ENCODE measurements around the gene POLG2.
"Not testable (repeated sequence)": the region's sequence is repeated elsewhere in the genome, so short reads cannot be mapped to it uniquely, and the experiment has no call there.

The POLG2 gene

GRCh38 chr17:64480951-64481350, 15.9 kb downstream of the POLG2 start:
- DNase-seq (ENCODE audit: low read depth), result no peak

DNA sequence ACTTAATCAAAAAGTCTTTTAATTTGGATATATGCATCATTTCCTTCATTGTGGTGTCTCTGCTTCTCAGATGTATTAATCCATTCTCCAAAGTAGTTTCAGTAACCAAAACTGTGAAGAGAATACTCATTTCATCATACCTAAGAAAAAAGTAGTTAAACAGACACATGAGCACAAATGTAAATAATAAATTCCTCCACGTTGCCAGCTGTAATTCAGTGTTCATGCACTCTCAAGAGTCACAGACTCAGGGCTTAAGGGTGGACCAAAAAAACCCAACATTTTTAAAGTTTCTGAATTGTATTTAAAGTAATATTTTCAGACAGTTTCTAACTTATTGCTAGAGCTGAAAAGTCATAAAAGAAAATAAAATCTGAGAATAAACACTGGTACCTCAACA, 19.0 kb downstream of the POLG2 start:
- DNase-seq (ENCODE audit: low read depth), result no peak

- DNase-seq (ENCODE audit: low read depth), result no peak
Measured at GRCh38 chr17:64472564-64472963, 24.3 kb downstream of the POLG2 start.

DNA sequence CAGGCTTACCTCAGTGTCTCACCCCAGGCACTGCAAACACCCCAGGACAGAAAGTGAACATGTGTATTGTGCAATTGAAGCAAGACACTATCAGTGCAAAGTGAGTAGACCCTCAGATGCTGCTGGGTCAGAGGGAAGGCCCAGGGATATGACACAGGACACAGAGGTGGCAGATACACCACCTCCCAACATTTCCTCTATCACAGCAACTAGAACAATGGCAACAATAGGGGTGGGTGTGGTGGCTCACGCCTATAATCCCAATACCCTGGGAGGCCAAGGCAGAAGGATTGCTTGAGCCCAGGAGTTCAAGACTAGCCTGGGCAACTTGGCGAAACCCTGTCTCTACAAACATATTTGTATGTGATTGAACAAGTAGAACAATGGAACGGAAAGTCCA, 25.4 kb downstream of the POLG2 start:
- DNase-seq (ENCODE audit: low read depth), result no peak

GRCh38 chr17:64470625-64471024, 26.2 kb downstream of the POLG2 start:
- DNase-seq (ENCODE audit: low read depth), result no peak

GRCh38 chr17:64466834-64467233, 30.0 kb downstream of the POLG2 start:
- DNase-seq (ENCODE audit: low read depth), result not testable (repeated sequence)

DNA sequence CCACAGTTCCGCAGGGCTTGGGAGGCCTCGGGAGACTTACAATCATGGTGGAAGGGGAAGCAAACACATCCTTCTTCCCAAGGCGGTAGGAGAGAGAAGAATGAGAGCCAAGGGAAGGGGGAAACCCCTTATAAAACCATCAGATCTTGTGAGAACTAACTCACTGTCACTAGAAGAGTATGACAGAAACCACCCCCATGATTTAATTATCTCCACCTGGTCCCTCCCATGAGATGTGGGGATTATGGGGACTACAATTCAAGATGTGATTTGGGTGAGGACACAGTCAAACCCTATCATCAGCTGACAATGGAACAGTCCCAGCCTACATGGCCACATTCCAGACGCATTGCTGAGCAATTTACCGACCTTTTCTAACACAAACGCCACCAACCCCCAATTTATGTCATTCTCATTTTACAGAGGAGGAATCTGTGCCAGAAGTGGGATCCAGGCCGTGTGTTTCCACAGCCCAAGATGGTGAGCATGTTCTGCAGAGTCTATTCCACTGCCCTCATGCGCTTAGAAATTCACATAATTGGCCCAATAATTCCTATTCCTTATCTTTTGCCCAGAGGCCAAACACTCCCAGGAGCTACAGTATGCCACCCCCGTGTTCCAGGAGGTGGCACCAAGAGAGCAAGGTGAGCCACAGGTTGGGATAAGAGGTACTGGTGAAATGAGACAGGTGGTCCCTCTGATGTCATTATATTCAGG, 30.7 kb downstream of the POLG2 start:
- DNase-seq (ENCODE audit: low read depth), result no peak

GRCh38 chr17:64461788-64462187, 35.1 kb downstream of the POLG2 start:
- DNase-seq (ENCODE audit: low read depth), result no peak

DNA sequence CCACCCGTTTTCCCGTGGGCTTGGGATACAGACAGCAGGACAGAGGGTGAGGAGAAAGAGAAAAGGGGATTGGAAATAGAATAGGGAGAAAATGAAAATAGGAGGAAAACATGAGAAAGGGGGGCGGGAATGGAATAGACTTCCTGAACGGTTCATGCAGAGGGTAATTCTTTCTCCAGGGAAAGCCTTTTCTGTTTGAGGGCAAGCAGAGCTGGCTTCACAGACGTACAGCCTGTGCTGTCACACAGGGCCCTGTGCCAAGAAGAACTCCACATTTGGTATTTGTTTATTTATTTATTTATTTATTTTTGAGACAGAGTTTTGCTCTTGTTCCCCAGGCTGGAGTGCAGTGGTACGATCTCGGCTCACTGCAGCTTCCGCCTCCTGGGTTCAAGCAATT, 35.9 kb downstream of the POLG2 start:
- no peak for DNase-seq (ENCODE audit: low read depth)

GRCh38 chr17:64459818-64460217, 37.0 kb downstream of the POLG2 start:
- not testable (repeated sequence) for DNase-seq (ENCODE audit: low read depth)

DNA sequence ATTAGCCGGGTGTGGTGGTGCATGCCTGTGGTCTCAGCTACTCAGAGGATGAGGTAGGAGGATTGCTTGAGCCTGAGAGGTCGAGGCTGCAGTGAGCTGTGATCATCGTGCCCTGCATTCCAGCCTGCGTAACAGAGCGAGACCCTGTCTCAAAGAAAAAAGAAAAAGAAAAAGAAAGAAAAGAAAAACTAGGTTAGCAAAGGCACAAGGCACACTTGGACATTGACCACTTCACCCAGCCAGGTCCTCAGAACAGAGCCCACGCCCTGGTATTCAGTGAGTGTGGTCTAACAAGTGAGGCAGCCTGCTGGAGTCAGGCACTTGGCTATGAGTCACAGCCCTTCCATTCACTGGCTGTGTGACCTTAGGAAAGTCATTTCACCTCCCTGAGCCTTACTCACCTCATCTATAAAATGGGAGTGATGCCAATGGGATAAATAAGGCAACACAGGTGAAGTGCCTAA, 37.5 kb downstream of the POLG2 start:
- no peak for DNase-seq (ENCODE audit: low read depth)

DNA sequence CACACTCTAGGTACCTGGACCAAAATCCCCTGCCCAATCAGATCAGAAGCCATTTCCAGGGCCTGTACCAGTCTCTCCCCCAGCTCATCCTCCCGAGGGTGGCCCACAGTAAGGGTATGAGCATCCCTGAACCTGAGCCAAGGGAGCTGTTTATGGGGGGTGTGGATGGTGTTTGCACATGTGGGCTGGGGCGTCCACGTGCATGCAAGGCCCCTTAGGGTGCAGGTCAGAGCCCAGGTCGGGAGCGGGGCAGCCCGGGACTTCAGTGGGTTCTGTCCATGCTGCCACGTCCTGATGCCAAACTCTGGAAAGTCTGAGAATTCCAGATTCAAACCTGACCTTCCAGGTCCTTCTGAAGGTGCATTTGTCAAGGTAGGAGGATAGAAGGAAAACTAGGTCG, 38.1 kb downstream of the POLG2 start:
- no peak for DNase-seq (ENCODE audit: low read depth)

GRCh38 chr17:64457156-64457555, 39.7 kb downstream of the POLG2 start:
- DNase-seq (ENCODE audit: low read depth), result no peak

DNA sequence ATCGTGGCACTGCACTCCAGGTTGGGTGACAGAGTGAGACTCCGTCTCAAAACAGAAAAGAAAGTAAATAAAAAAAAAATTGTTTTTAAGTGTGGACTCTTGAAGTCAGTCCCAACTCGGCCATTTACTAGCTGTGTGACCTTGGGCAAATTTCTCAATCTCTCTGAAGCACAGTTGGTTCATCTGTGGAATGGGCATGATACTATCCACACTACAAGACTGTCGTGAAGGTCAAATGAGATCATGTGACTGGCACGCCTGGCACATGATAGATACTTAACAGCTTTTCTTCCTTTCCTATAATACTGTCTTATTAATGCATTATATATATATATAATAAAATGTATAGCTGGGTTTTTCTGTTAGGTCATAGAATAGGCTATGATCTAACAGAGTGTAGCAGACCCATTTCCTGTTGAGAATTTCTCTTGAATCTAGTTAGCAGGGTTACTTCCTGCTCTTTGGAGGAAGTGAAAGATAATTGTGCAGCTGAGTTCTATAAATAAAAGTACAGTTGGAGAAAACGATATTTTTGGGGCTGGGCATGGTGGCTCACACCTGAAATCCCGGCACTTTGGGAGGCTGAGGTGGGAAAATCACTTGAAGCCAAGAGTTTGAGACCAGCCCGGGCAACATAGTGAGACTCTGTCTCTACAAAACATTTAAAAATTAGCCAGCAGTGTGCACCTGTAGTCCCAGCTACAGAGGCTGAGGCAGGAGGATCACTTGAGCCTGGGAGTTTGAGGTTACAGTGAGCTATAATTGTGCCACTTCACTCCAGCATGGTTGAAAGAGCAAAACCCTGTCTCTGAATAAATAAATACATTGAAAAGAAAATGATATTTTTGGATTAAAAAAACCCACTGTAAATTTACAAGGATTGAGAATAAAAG, 40.6 kb downstream of the POLG2 start:
- DNase-seq (ENCODE audit: low read depth), result no peak

GRCh38 chr17:64449545-64449944, 47.3 kb downstream of the POLG2 start:
- DNase-seq (ENCODE audit: low read depth), result no peak

- DNase-seq (ENCODE audit: low read depth), result no peak
Measured at GRCh38 chr17:64448665-64449512, 48.0 kb downstream of the POLG2 start, which contains the start of gene MILR1. MILR1 (plus strand) TSS chr17:64449115; CDS start chr17:64449169, 54 bp downstream.

- DNase-seq (ENCODE audit: low read depth), result no peak
Measured at GRCh38 chr17:64447526-64447925, 49.3 kb downstream of the POLG2 start.

DNA sequence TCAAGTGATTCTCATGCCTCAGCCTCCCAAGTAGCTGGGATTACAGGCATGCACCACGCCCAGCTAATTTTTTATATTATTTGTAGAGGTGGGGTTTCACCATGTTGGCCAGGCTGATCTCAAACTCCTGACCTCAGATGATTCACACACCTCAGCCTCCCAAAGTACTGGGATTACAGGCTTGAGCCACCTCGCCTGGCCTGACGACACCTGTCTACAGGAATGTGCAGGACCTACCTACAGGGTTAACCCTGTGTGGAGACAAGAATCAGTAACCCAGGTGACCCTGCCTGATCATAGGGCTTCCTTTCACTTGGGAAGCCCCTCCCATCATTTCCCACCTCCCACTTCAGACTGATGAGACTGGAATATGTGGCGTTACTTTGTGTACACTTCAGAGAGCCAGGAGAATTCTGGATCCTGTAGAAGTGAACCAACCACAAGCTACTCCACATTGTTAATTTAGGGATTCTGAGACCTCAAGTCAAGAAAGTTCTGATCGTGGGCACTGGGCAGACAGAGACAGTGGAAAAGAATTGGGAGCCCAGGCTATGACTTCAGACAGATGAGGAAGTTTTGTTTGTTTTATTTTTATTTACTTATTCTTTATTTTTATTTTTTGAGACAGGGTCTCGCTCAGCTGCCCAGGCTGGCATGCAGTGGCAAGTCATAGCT, 53.6 kb downstream of the POLG2 start:
- DNase-seq (ENCODE audit: low read depth), result no peak

DNA sequence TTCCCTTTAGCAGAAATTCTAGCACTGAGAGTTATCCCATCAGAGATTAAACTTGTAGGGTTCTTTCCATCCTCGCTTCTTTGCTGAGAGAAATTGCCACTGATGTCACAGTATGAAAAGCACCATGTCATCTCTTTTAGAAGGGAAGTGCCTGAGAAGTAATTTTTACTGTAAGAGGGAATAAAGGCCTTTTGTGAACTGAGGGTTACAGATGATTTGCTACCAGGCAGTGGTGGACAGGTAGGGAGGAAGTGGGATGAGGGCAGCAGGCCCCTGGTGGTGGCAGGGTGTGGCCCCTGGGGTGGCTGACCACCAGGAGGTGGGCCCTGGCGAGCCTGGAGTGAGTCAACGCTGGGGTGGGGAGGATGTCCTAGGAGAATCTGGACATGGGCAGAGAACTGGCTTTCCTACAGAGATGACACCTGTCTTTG, 54.3 kb downstream of the POLG2 start:
- no peak for DNase-seq (ENCODE audit: low read depth)

DNA sequence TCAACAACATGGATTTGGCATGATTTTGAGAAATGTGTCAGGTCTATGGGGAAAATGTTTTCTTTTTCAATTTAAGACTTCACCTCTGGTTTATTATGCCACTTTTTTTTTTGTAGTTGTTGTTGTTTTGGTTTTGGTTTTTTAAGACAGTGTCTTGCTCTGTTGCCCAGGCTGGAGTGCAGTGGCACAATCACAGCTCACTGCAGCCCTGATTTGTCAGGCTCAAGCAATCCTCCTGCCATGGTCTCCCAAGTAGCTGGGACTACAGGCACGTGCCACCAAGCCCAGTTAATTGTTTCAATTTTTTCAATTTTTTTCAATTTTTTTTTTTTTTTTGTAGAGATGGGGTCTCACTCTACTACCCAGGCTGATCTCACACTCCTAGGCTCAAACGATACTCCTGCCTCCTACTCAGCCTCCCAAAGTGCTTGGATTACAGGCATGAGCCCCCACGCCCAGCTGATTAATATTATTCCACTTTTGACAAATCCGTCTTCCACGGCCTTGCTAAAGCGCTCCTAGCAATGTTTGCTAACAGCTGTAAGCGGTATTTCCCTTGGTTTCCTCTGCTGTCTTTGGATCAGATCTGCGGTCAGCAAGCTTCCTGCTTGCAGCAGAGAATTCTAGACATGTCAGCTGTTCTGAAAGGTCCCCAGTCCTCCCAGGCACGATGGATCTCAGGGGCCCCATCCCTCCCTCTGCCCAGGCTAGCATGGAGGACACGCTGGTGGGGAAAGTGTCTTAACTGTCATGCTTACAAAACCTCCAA, 54.9 kb downstream of the POLG2 start:
- DNase-seq (ENCODE audit: low read depth), result no peak

- DNase-seq (ENCODE audit: low read depth), result no peak
Measured at GRCh38 chr17:64439956-64440355, 56.9 kb downstream of the POLG2 start.
